ENCODE results near the gene TYRP1. TPM values are rescaled to one million over a fixed set of nuclear protein-coding genes. Genes with fewer than 3 reads are reported as not detected.
"Not testable (repeated sequence)": the region's sequence is repeated elsewhere in the genome, so short reads cannot be mapped to it uniquely, and the experiment has no call there.

The TYRP1 gene
- 0.51 and 0.63 TPM in 2 replicates for total RNA-seq

GRCh38 chr9:12693141-12693540, at the start of gene TYRP1:
TYRP1 (plus strand) TSS chr9:12693385; CDS start chr9:12693997, 612 bp downstream.
- no peak for DNase-seq (ENCODE audit: low read depth in 2 of 2)

- DNase-seq (ENCODE audit: low read depth in 2 of 2), result no peak
Measured at GRCh38 chr9:12643686-12644085, 49.5 kb upstream of the TYRP1 start.

GRCh38 chr9:12648925-12649324, 44.3 kb upstream of the TYRP1 start:
- DNase-seq (ENCODE audit: low read depth in 2 of 2), result no peak

- DNase-seq (ENCODE audit: low read depth in 2 of 2), result no peak
Measured at GRCh38 chr9:12651125-12651524, 42.1 kb upstream of the TYRP1 start.

- no peak for DNase-seq (ENCODE audit: low read depth in 2 of 2)
Measured at GRCh38 chr9:12652973-12653372, 40.2 kb upstream of the TYRP1 start.

- no peak for DNase-seq (ENCODE audit: low read depth in 2 of 2)
Measured at GRCh38 chr9:12656803-12657202, 36.4 kb upstream of the TYRP1 start.

GRCh38 chr9:12657233-12657632, 36.0 kb upstream of the TYRP1 start:
- DNase-seq (ENCODE audit: low read depth in 2 of 2), result no peak

GRCh38 chr9:12657998-12658397, 35.2 kb upstream of the TYRP1 start:
- DNase-seq (ENCODE audit: low read depth in 2 of 2), result no peak

- DNase-seq (ENCODE audit: low read depth in 2 of 2), result no peak
Measured at GRCh38 chr9:12658531-12659209, 34.5 kb upstream of the TYRP1 start.

GRCh38 chr9:12659220-12659619, 34.0 kb upstream of the TYRP1 start:
- DNase-seq (ENCODE audit: low read depth in 2 of 2), result no peak

GRCh38 chr9:12666813-12667212, 26.4 kb upstream of the TYRP1 start:
- DNase-seq (ENCODE audit: low read depth in 2 of 2), result peak in 1 of 2 donors; percentile 8

- DNase-seq (ENCODE audit: low read depth in 2 of 2), result no peak
Measured at GRCh38 chr9:12667892-12668291, 25.3 kb upstream of the TYRP1 start.

GRCh38 chr9:12670006-12670405, 23.2 kb upstream of the TYRP1 start:
- no peak for DNase-seq (ENCODE audit: low read depth in 2 of 2)

GRCh38 chr9:12674961-12675360, 18.2 kb upstream of the TYRP1 start:
- no peak for DNase-seq (ENCODE audit: low read depth in 2 of 2)

- not testable (repeated sequence) for DNase-seq (ENCODE audit: low read depth in 2 of 2)
Measured at GRCh38 chr9:12677462-12678126, 15.6 kb upstream of the TYRP1 start.

GRCh38 chr9:12680341-12680740, 12.8 kb upstream of the TYRP1 start:
- peak in 1 of 2 donors; percentile 12 for DNase-seq (ENCODE audit: low read depth in 2 of 2)

GRCh38 chr9:12680757-12681156, 12.4 kb upstream of the TYRP1 start:
- DNase-seq (ENCODE audit: low read depth in 2 of 2), result no peak

GRCh38 chr9:12681620-12682019, 11.6 kb upstream of the TYRP1 start:
- no peak for DNase-seq (ENCODE audit: low read depth in 2 of 2)

GRCh38 chr9:12684974-12685373, 8.2 kb upstream of the TYRP1 start:
- DNase-seq (ENCODE audit: low read depth in 2 of 2), result peak in 1 of 2 donors; percentile 43

- DNase-seq (ENCODE audit: low read depth in 2 of 2), result no peak
Measured at GRCh38 chr9:12689233-12689632, 4.0 kb upstream of the TYRP1 start.

GRCh38 chr9:12694013-12694412, 828 bp downstream of the TYRP1 start:
- no peak for DNase-seq (ENCODE audit: low read depth in 2 of 2)

GRCh38 chr9:12695474-12695873, 2.3 kb downstream of the TYRP1 start:
- peak in 1 of 2 donors; percentile 17 for DNase-seq (ENCODE audit: low read depth in 2 of 2)

GRCh38 chr9:12696931-12697622, 3.9 kb downstream of the TYRP1 start:
- no peak for DNase-seq (ENCODE audit: low read depth in 2 of 2)

All from dermis microvascular lymphatic vessel endothelial cell (primary cell).